Gastrocnemius medialis (tissue), 4 donors: ENCODE measurements around the gene KRTAP5-5.
"Not testable (repeated sequence)": the region's sequence is repeated elsewhere in the genome, so short reads cannot be mapped to it uniquely, and the experiment has no call there.

Experiments
- POLR2A ChIP-seq, 2 donors: fragments of 450-650 bp; IDR thresholded peaks; one replicate each; pipeline ENCODE4 v1.6.1; 2017; ENCODE audit warnings: antibody characterized with exemption in 2 of 2, mild to moderate bottlenecking in 2 of 2, moderate library complexity in 2 of 2
- TF ChIP-seq, protein P1 (sequence below), 5 experiments: fragments of 450-650 bp in 3 of 5; fragments of 200-600 bp in 2 of 5; sonication (generic) in 2 of 5; IDR thresholded peaks in 4 of 5; conservative IDR thresholded peaks in 1 of 5; 1 replicate in 4 of 5; 2 replicates in 1 of 5; pipeline ENCODE4 v1.5.1; 2016 to 2019; ENCODE audit warnings: antibody characterized with exemption in 5 of 5, mild to moderate bottlenecking in 3 of 5, moderate library complexity in 3 of 5

DNA sequence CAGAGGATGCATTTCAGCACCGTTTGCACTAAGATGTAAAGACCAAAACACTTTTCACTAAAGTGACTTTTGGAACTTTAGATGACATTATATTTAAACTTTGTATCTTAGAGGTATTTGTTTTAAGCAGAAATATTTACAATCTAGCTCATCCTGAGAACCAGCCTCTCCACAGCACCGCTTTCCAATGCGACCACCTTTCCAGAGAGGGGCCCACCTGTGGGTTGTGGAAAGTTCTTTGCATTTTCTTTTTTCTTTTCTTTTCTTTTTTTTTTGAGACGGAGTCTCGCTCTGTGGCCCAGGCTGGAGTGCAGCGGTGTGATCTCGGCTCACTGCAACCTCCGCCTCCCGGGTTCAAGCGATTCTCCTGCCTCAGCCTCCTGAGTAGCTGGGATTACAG is 17.0 kb downstream of the KRTAP5-5 start:
- TF ChIP-seq, protein P1, sequence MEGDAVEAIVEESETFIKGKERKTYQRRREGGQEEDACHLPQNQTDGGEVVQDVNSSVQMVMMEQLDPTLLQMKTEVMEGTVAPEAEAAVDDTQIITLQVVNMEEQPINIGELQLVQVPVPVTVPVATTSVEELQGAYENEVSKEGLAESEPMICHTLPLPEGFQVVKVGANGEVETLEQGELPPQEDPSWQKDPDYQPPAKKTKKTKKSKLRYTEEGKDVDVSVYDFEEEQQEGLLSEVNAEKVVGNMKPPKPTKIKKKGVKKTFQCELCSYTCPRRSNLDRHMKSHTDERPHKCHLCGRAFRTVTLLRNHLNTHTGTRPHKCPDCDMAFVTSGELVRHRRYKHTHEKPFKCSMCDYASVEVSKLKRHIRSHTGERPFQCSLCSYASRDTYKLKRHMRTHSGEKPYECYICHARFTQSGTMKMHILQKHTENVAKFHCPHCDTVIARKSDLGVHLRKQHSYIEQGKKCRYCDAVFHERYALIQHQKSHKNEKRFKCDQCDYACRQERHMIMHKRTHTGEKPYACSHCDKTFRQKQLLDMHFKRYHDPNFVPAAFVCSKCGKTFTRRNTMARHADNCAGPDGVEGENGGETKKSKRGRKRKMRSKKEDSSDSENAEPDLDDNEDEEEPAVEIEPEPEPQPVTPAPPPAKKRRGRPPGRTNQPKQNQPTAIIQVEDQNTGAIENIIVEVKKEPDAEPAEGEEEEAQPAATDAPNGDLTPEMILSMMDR (IDR thresholded peaks at IDR 0.05 in 4 of 5, conservative IDR thresholded peaks at IDR 0.05 in 1 of 5) = not testable (repeated sequence)
- TF ChIP-seq POLR2A (IDR thresholded peaks at IDR 0.05) = not testable (repeated sequence)
